RWPE1 (cell line): Measurements from ENCODE around the gene DIP2A.
A peak's percentile ranks its signal among the peaks of the same experiment; 100 is the strongest.

Experiments
- CTCF ChIA-PET: fragments of 350-600 bp; sonication (Branson Sonifier 250); formaldehyde crosslinking; extraction: SDS; loops from one replicate; lab custom pipeline; 2021; lab: Yijun Ruan, JAX
- POLR2A ChIA-PET: fragments of 400-600 bp; formaldehyde crosslinking; extraction: SDS; loops from one replicate; lab custom pipeline; 2020; ENCODE audit warnings: antibody characterized with exemption; ENCODE audit not compliant: low non-redundant PET; lab: Yijun Ruan, JAX
- DNase-seq: peaks from one replicate; pipeline ENCODE4 v3.0.0; 2012; ENCODE audit warnings: low spot score
- H3K27ac ChIP-seq: fragments of 450-650 bp; 2 replicates; pipeline ENCODE4 v1.5.1; 2017
- CTCF ChIP-seq: fragments of 450-650 bp; conservative IDR thresholded peaks from 2 replicates; pipeline ENCODE4 v1.5.1; 2017; ENCODE audit warnings: low read depth, mild to moderate bottlenecking

The DIP2A gene

DNA sequence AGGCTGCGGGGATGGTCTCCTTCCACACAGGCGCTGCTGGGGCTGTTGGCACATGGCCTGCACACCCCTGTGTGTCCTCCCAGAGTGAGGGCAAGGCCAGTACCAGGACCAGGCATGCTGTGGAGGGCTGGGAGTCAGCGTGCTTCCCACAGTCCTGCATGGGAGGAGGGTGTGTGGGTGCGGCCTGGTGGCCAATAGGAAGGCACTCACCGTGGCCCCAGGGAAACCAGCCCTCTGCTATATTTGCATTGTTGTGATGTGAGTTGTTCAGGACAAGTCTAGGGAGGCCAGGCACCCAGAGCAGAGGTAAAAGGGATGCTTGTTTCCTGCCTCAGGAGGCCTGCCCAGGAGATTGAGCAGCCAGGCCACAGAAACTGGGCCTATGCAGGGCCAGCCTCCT lies 86.7 kb downstream of the DIP2A start:
- POLR2A ChIA-PET, result no interaction called here
- peak; percentile 87 for DNase-seq
- CTCF ChIA-PET, result no interaction called here
- peak overlapping the region; percentile 27 for H3K27ac ChIP-seq
- TF ChIP-seq CTCF, result no peak

GRCh38 chr21:46545911-46546310 lies 87.2 kb downstream of the DIP2A start:
- no peak for DNase-seq
- TF ChIP-seq CTCF, result no peak
- ChIA-PET CTCF (interaction anchor here (0.6 kb wide), 1 partner anchor 16 kb away, joined by 4 read pairs; no protein-coding TSS in a partner anchor), POLR2A (no interaction called here)
- H3K27ac ChIP-seq, result peak overlapping the region; percentile 27

GRCh38 chr21:46546799-46547198 lies 88.1 kb downstream of the DIP2A start:
- POLR2A ChIA-PET, result no interaction called here
- no peak for TF ChIP-seq CTCF
- CTCF ChIA-PET, result interaction anchor here (0.6 kb wide), 2 partner anchors 17 to 93 kb away, joined by 3 to 4 read pairs; no protein-coding TSS in a partner anchor
- no peak overlapping the region for H3K27ac ChIP-seq
- DNase-seq, result no peak

GRCh38 chr21:46549650-46550049 lies 91.0 kb downstream of the DIP2A start:
- POLR2A ChIA-PET, result no interaction called here
- DNase-seq, result no peak
- no peak overlapping the region for H3K27ac ChIP-seq
- CTCF ChIA-PET, result interaction anchor here (0.6 kb wide), 1 partner anchor 504 kb away, joined by 3 read pairs; no protein-coding TSS in a partner anchor
- TF ChIP-seq CTCF, result no peak

DNA sequence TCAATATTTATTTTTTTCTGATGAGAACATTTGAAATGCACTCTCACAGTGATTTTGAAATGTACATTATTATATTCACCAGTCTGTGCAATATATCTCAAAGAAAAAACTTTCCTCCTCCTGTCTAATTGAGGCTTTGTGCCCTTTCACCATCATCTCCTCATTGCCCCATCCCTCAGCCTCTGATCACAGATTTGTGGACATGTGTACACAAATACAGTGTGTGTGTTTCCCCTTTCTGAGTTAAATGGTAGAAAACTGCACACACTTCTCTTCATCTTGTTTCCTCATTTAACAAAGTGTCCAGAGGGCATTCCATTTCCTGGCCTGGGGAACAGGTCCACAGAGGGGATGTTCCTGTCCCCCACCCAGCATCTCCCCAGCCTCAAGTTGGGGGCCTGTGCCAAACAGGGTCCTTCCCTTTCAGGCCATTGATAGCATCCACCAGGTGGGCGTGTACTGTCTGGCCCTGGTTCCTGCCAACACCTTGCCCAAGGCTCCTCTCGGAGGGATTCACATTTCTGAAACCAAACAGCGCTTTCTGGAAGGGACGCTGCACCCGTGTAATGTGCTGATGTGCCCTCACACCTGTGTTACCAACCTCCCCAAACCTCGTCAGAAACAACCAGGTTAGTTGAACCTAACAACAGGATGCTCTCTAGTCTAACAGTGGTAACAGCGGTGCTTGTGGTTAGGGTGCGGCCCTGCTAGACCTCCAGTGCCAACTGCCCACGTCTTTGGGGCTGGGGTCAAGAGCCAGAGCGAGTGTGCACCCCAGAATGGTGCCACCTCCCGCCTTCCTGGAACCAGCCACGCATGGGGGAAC lies 91.6 kb downstream of the DIP2A start:
- CTCF ChIA-PET, result no interaction called here
- H3K27ac ChIP-seq, result no peak overlapping the region
- POLR2A ChIA-PET, result no interaction called here
- DNase-seq, result no peak
- no peak for TF ChIP-seq CTCF

DNA sequence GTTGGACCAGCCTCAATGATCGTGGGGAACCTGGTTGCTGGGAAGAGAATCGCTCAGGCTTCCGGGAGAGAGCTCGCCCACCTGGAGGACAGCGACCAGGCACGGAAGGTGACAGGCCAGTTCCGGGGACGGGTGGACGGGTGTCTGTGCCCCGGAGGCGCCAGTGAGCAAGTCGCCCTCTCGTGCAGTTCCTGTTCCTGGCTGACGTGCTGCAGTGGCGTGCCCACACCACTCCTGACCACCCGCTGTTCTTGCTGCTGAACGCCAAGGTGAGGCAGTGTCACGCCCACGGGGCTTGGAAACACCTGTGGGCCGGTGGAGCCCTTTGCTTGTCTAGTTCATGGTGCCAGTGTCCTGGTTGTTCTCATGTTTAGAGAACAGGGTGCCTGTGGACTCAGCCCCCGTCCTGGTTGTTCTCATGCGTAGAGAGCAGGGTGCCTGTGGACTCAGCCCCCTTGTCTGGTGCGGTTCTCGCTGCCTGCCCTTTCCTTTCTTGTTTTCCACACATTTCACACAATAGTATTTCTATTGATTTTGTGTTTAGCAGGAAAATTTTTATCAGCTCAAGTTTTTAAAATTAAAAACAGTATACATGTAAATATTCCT lies 93.0 kb downstream of the DIP2A start:
- TF ChIP-seq CTCF, result no peak
- no peak overlapping the region for H3K27ac ChIP-seq
- ChIA-PET POLR2A (no interaction called here), CTCF (no interaction called here)
- DNase-seq, result no peak
